Tibial artery (tissue), 4 donors: ENCODE measurements around the gene TBC1D9.

Source experiments
- DNase-seq, 2 donors: peaks; one replicate each; pipeline ENCODE4 v3.0.0-alpha.2; 2019
- H3K27ac ChIP-seq, 2 donors: fragments of 200-600 bp; sonication (generic) in 1 of 2; 1 replicate in 1 of 2; 2 replicates in 1 of 2; pipeline ENCODE4 v1.5.1; 2018 to 2019; ENCODE audit warnings: mild to moderate bottlenecking in 1 of 2
- H3K27me3 ChIP-seq, 2 donors: fragments of 200-600 bp; sonication (generic) in 1 of 2; one replicate each; pipeline versions ENCODE4 v1.5.1 to v1.6.0; 2016 to 2019
- H3K36me3 ChIP-seq, 3 donors: fragments of 200-600 bp; sonication (generic) in 2 of 3; one replicate each; pipeline ENCODE4 v1.5.1; 2016 to 2019; ENCODE audit warnings: mild to moderate bottlenecking in 2 of 3
- H3K4me1 ChIP-seq, 4 donors: fragments of 200-600 bp; sonication (generic) in 2 of 4; 1 replicate in 3 of 4; 2 replicates in 1 of 4; pipeline ENCODE4 v1.5.1; 2016 to 2019
- H3K4me3 ChIP-seq, 2 donors: fragments of 200-600 bp; sonication (generic) in 1 of 2; 1 replicate in 1 of 2; 2 replicates in 1 of 2; pipeline ENCODE4 v1.5.1; 2018 to 2019; ENCODE audit warnings: mild to moderate bottlenecking in 2 of 2
- H3K9me3 ChIP-seq, 3 donors: fragments of 200-600 bp; sonication (generic) in 1 of 3; one replicate each; pipeline ENCODE4 v1.5.1; 2016 to 2019
- CTCF ChIP-seq, 2 experiments: fragments of 200-600 bp in 1 of 2; fragments of 450-650 bp in 1 of 2; IDR thresholded peaks; one replicate each; pipeline ENCODE4 v1.5.1; 2017 to 2019; ENCODE audit warnings: antibody characterized with exemption in 2 of 2, mild to moderate bottlenecking in 1 of 2, moderate library complexity in 1 of 2
- intact Hi-C: fragments of 100-400 bp; cut with DNase I; formaldehyde crosslinking; loops from one replicate; pipeline ENCODE4 v1.15.0; 2023; ENCODE audit warnings: low total_unique reads

TBC1D9 gene

GRCh38 chr4:140672416-140672815, 83.8 kb downstream of the TBC1D9 start:
- Histone ChIP-seq H3K27me3 (no peaks in the 10 kb centered on the region), H3K4me3 (no peak overlapping the region), H3K36me3 (peaks cover 31 to 54% (median 43%) of the 10 kb centered on the region in 3 donors), H3K4me1 (no peaks in the 10 kb centered on the region), H3K27ac (no peak overlapping the region), H3K9me3 (no peaks in the 10 kb centered on the region)
- no peak for TF ChIP-seq CTCF (IDR thresholded peaks at IDR 0.05)
- intact Hi-C loops: no loop called here
- no peak for DNase-seq

- no peak overlapping the region for H3K27ac ChIP-seq
- no peak overlapping the region for H3K4me3 ChIP-seq
- intact Hi-C loops: no loop called here
- H3K36me3 ChIP-seq: peaks cover 36 to 62% (median 42%) of the 10 kb centered on the region in 3 donors
- H3K4me1 ChIP-seq: no peaks in the 10 kb centered on the region
- TF ChIP-seq CTCF (IDR thresholded peaks at IDR 0.05): no peak
- no peaks in the 10 kb centered on the region for H3K9me3 ChIP-seq
- H3K27me3 ChIP-seq: no peaks in the 10 kb centered on the region
- DNase-seq: no peak
Measured at GRCh38 chr4:140668111-140668510, 88.1 kb downstream of the TBC1D9 start.

- Histone ChIP-seq H3K4me1 (no peaks in the 10 kb centered on the region), H3K27ac (no peak overlapping the region), H3K9me3 (no peaks in the 10 kb centered on the region), H3K4me3 (no peak overlapping the region), H3K27me3 (no peaks in the 10 kb centered on the region), H3K36me3 (peaks cover 36 to 62% (median 46%) of the 10 kb centered on the region in 3 donors)
- intact Hi-C loops: no loop called here
- TF ChIP-seq CTCF (IDR thresholded peaks at IDR 0.05): no peak
- DNase-seq: no peak
Measured at GRCh38 chr4:140666889-140667614, 89.1 kb downstream of the TBC1D9 start.

GRCh38 chr4:140662082-140662869, 93.9 kb downstream of the TBC1D9 start:
- Histone ChIP-seq H3K4me1 (no peaks in the 10 kb centered on the region), H3K27me3 (no peaks in the 10 kb centered on the region), H3K4me3 (no peak overlapping the region), H3K9me3 (no peaks in the 10 kb centered on the region), H3K36me3 (peaks cover 24 to 54% (median 35%) of the 10 kb centered on the region in 3 donors), H3K27ac (no peak overlapping the region)
- no peak for DNase-seq
- intact Hi-C loops: no loop called here
- no peak for TF ChIP-seq CTCF (IDR thresholded peaks at IDR 0.05)

- H3K4me3 ChIP-seq: no peak overlapping the region
- no peak for TF ChIP-seq CTCF (IDR thresholded peaks at IDR 0.05)
- H3K4me1 ChIP-seq: no peaks in the 10 kb centered on the region
- no peaks in the 10 kb centered on the region for H3K9me3 ChIP-seq
- no peak overlapping the region for H3K27ac ChIP-seq
- intact Hi-C loops: no loop called here
- peaks cover 18 to 54% (median 35%) of the 10 kb centered on the region in 3 donors for H3K36me3 ChIP-seq
- H3K27me3 ChIP-seq: no peaks in the 10 kb centered on the region
- DNase-seq: no peak
Measured at GRCh38 chr4:140661550-140661949, 94.6 kb downstream of the TBC1D9 start.
